ENCODE results near the gene PLXND1.

The PLXND1 gene

DNA sequence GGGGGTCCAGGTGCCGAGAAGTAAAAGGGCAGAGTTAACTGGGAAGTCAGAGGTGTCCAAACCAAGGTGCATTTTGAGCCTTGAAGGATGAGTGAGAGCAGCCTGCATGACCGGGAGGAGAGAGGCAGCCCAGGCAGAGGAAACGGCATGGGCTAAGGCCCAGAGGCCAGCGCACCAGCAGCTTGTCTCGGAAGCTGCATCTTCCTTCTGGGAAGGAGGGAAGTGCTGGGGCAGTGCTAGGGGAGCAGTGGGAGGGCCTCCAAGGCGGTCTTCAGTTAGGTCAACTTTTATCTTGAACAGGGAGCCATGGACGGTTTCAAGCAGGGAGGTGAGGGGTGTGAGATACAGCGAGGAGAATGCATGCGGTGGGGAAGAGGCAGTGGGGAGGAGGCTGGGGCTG, 62.5 kb downstream of the PLXND1 start:
- no peak for DNase-seq

DNA sequence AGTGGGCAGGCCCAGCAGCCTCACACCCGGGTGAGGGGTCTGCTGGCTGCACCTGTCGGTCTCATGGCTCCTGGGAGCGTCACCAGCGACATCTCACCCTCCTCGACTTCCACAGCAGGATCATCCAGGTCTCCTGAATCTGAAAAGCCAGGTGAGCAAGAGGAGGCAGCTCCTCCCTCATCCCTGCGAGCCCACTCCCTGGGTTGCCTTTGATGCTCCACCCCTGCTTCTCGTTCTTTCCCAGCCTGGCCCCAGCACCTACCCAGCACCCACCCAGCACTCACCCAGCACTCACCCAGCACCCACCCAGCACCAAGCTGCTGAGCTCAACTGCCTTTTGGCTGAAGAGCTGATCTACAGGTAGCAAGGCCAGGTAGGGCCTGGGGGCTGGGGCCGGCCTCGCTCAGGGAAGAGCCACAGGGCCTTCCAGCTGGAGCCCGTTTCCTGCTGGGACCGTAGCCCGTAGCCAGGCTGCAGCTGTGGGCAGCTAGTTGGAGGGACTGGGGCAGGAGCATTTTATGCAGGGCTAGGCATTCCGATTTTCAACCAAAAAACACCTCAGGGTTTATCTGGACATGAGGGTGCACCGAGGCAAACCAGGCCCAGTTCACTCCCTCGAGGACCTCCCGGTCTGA, 63.2 kb downstream of the PLXND1 start, which contains the start of gene H1-8:
TSS of gene H1-8 (plus strand) at position 20 of the 635 bp plus-strand sequence. CDS start at position 64, 44 bp downstream.
- no peak for DNase-seq

DNA sequence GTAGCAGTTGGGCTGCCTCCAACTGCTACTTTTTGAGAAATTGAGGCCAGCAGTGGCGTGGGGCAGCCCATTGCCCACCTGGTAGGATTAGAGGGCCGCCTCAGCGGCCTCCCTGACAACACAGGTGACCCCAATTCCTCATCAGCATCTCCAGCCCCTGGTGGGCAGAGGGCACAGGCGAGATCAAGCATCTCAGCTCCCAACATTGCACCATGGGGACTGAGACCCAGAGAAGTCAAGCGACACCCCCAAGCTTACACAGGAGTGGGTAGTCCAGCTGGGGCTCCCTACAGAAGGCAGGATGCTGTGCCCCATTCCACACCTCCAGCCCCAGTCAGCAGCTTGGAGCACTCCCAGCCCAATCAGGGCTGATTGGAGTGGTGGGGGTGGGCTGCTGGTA, 63.7 kb downstream of the PLXND1 start:
- DNase-seq: no peak

DNA sequence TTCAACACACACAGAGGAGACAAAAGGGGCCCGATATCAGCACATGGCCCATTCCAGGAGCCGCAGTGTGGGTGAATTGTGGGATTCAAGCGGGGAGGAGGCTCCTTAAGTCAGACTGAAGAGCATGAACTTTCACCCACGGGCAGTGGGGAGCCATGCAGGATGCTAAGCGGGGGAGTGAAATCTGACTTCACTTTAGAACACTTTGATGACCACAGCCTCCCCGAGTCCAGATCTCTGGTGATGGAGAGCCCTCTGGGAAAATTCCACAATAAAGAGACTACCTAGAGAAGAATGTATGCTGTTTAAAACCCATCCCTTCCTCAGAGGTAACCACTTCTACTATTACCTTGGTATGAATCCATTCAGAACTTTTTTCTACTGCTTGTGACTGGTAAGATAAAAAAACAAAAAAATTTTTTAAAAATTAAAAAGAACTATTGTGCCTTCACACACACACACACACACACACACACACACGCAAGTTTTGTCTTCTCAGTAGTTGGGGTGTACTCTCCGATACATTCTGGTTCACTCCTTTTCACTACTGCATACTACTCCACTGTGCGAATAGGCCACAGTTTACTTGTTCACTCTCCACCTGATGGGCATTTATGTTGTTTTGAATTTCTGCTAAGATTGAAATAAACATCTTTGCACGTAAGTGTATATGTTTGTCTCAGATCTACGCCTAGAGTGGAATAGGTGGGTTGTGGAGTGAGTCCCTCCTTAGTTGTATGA, 65.5 kb downstream of the PLXND1 start:
- DNase-seq: no peak

DNA sequence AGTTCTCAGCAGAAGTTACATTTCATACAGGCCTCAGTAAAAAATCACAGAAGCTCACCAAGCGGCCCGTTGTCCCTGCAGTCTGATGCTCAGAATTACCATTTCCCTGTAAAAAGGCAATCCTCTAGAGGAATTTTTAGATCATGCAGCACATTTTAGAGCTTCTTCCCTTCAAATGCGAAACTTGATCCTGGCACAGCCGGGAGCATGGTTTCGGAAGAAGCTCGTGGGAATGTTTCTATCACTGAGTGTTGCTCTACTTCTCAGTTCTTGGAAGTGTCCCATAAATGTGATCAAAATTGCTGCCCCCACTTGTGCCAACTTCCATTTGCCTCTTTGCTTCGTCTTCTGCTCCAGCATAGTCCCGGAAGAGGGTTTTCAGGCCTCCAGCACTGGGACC, 67.3 kb downstream of the PLXND1 start:
- DNase-seq: no peak

DNA sequence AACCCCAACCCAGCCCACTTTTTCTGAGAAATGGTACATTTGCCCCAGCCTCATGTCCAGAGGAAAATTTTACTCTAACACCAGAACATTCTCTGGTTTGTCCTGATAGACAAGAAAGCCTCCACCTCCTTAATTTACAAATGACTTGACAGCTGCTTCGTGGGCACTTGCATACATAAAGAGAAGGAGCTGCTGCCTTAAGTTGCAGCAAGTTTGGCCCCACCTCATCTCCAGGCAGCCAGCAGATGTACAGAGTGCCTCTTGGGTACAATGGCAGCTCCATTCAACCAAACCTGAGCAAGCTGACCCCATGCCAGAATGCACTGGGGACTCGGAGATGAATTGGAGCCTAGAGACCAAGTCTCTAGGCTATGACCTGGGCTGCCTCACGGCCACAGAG, 69.7 kb downstream of the PLXND1 start:
- no peak for DNase-seq

DNA sequence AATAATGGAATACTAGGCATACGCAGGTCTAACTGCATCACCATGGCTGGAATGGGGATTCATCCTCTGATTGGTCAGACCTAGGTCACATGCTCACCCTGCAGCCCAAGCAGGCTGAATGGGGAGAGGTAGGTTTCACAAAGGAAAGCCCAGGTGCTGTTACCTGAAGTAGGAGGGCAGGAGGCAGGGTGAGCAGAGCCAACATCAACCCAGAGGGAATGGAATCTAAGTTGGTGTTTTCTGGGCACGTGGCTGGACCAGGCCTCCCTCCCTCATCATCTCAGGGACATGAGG, 70.2 kb downstream of the PLXND1 start:
- no peak for DNase-seq

DNA sequence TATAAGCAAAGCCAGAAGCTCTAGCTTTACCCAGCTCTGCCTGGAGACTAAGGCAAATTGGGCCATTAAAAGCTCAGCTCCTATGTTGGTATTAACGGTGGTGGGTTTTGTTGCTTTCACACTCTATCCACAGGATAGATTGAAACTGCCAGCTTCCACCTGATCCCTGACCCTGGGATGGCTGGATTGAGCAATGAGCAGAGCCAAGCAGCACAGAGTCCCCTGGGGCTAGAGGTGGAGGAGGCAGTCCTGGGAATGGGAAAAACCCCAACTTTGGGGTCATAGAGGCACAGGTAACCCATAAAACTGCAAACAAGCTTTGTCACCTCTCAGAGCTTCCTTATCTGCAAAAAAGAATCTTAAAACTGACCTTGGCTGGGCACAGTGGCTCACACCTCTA, 71.4 kb downstream of the PLXND1 start:
- no peak for DNase-seq

DNA sequence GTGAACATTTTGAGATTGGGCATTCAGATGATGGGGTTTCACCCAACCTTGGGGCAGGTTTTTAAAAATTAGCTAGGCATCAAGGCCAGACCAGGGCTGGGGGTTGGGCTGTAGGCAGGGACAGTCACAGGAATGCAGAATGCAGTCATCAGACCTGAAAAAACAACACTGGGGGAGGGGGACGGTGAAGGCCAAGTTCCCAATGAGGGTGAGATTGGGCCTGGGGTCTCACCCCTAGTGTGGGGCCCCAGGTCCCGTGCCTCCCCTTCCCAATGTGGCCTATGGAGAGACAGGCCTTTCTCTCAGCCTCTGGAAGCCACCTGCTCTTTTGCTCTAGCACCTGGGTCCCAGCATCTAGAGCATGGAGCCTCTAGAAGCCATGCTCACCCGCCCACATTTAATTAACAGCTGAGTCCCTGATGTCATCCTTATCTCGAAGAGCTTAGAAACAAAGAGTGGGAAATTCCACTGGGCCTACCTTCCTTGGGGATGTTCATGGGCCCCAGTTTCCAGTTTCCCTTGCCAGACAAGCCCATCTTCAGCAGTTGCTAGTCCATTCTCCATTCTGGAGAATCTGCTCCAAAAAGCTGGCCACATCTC, 71.9 kb downstream of the PLXND1 start:
- no peak for DNase-seq

DNA sequence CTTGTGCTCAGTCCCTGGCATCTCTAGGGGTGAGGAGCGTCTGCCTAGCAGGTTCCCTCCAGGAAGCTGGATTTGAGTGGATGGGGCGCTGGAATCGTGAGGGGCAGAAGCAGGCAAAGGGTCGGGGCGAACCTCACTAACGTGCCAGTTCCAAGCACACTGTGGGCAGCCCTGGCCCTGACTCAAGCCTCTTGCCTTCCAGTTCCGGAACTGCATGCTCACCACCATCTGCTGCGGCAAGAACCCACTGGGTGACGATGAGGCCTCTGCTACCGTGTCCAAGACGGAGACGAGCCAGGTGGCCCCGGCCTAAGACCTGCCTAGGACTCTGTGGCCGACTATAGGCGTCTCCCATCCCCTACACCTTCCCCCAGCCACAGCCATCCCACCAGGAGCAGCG, 73.1 kb downstream of the PLXND1 start:
- no peak for DNase-seq

DNA sequence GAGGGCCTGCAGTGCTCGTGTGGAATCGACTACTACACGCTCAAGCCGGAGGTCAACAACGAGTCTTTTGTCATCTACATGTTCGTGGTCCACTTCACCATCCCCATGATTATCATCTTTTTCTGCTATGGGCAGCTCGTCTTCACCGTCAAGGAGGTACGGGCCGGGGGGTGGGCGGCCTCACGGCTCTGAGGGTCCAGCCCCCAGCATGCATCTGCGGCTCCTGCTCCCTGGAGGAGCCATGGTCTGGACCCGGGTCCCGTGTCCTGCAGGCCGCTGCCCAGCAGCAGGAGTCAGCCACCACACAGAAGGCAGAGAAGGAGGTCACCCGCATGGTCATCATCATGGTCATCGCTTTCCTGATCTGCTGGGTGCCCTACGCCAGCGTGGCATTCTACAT, 74.2 kb downstream of the PLXND1 start:
- no peak for DNase-seq

DNA sequence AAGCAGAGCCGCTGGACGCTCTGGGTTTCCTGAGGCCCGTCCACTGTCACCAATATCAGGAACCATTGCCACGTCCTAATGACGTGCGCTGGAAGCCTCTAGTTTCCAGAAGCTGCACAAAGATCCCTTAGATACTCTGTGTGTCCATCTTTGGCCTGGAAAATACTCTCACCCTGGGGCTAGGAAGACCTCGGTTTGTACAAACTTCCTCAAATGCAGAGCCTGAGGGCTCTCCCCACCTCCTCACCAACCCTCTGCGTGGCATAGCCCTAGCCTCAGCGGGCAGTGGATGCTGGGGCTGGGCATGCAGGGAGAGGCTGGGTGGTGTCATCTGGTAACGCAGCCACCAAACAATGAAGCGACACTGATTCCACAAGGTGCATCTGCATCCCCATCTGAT, 74.8 kb downstream of the PLXND1 start:
- no peak for DNase-seq

DNA sequence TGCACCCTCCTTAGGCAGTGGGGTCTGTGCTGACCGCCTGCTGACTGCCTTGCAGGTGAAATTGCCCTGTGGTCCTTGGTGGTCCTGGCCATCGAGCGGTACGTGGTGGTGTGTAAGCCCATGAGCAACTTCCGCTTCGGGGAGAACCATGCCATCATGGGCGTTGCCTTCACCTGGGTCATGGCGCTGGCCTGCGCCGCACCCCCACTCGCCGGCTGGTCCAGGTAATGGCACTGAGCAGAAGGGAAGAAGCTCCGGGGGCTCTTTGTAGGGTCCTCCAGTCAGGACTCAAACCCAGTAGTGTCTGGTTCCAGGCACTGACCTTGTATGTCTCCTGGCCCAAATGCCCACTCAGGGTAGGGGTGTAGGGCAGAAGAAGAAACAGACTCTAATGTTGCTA, 75.7 kb downstream of the PLXND1 start:
- DNase-seq: no peak

DNA sequence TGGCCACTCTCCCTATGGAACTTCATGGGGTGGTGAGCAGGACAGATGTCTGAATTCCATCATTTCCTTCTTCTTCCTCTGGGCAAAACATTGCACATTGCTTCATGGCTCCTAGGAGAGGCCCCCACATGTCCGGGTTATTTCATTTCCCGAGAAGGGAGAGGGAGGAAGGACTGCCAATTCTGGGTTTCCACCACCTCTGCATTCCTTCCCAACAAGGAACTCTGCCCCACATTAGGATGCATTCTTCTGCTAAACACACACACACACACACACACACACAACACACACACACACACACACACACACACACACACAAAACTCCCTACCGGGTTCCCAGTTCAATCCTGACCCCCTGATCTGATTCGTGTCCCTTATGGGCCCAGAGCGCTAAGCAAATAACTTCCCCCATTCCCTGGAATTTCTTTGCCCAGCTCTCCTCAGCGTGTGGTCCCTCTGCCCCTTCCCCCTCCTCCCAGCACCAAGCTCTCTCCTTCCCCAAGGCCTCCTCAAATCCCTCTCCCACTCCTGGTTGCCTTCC, 76.2 kb downstream of the PLXND1 start:
- no peak for DNase-seq

DNA sequence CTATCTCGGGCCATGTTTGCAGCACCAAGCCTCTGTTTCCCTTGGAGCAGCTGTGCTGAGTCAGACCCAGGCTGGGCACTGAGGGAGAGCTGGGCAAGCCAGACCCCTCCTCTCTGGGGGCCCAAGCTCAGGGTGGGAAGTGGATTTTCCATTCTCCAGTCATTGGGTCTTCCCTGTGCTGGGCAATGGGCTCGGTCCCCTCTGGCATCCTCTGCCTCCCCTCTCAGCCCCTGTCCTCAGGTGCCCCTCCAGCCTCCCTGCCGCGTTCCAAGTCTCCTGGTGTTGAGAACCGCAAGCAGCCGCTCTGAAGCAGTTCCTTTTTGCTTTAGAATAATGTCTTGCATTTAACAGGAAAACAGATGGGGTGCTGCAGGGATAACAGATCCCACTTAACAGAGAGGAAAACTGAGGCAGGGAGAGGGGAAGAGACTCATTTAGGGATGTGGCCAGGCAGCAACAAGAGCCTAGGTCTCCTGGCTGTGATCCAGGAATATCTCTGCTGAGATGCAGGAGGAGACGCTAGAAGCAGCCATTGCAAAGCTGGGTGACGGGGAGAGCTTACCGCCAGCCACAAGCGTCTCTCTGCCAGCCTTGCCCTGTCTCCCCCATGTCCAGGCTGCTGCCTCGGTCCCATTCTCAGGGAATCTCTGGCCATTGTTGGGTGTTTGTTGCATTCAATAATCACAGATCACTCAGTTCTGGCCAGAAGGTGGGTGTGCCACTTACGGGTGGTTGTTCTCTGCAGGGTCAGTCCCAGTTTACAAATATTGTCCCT, 76.9 kb downstream of the PLXND1 start:
- no peak for DNase-seq

DNA sequence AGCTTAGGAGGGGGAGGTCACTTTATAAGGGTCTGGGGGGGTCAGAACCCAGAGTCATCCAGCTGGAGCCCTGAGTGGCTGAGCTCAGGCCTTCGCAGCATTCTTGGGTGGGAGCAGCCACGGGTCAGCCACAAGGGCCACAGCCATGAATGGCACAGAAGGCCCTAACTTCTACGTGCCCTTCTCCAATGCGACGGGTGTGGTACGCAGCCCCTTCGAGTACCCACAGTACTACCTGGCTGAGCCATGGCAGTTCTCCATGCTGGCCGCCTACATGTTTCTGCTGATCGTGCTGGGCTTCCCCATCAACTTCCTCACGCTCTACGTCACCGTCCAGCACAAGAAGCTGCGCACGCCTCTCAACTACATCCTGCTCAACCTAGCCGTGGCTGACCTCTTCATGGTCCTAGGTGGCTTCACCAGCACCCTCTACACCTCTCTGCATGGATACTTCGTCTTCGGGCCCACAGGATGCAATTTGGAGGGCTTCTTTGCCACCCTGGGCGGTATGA, 77.8 kb downstream of the PLXND1 start, which contains the start of gene RHO:
TSS of gene RHO (plus strand) at position 51 of the 512 bp plus-strand sequence. CDS start at position 146, 95 bp downstream.
- no peak for DNase-seq

DNA sequence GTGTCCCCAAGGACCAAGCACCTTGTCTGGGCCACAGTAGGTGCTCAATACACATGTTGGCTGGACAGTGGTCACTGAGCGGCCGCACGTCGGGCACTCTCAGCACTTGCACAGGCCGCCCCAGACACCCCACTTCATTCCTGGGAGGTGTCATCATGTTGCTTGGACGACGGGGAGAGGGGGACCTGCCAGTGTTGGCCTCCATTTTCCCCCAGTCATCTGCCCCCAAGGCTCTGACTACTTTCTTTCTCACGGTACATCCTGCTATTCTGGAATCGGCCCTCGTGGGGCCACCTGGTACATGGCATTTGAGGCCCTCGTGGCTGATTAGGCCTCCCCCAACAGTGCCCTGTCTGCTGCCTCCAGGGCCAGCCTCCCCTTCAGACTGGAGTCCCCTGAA, 79.2 kb downstream of the PLXND1 start:
- DNase-seq: no peak

DNA sequence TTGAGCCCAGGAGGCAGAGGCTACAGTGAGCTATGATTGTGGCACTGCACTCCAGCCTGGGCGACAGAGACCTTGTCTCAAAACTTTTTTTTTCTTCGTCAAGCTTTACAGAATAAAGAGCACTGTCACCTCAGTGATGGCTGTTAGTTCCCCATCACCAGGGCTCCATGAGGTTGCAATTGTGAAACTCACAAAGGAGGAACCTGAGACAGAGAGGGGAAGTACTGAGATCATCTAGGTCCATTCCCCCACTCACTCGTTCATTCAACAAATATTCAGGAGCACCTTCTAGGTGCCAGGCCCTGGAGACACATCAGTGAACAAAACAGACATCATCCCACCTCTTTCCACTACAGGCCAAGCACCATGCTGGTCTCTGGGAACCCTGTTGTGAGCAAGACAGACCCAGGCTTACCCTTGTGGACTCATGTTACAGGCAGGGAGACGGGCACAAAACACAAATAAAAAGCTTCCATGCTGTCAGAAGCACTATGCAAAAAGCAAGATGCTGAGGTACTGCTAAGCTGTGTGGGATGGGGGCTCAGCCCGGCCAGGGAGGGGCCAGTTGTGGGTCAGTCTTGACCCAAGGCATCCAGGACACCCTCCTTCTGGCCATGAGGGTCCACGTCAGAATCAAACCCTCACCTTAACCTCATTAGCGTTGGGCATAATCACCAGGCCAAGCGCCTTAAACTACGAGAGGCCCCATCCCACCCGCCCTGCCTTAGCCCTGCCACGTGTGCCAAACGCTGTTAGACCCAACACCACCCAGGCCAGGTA, 80.2 kb downstream of the PLXND1 start:
- DNase-seq: no peak

DNA sequence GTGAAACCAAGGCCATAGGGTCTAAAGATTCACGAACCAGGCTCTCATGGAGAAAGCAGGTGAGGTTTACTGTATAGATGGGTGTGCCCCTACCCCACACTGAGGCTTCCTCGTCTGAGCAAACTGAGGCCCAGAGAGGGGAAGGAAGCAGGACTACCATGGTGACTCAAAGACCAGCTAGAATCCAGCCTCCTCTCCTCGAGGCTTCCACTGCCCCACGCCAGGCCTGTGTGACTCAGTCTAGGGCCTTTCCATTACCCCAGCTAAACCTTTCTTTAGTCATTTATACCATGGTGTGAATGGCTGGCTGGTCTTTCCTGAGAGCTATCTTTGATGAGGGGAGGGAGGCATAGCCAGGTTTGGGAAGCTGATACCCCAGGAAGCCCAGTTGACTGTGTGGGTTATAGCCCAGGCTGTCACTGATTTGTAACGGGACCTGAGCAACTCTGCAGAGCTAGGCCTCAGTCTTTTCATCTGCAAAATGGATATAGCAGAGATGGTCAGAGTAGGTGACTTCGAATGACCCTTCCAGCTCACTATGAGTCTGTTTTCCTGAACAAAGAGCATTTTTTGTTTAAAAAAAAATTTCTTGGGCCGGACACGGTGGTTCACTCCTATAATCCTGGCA, 81.0 kb downstream of the PLXND1 start:
- no peak for DNase-seq

DNA sequence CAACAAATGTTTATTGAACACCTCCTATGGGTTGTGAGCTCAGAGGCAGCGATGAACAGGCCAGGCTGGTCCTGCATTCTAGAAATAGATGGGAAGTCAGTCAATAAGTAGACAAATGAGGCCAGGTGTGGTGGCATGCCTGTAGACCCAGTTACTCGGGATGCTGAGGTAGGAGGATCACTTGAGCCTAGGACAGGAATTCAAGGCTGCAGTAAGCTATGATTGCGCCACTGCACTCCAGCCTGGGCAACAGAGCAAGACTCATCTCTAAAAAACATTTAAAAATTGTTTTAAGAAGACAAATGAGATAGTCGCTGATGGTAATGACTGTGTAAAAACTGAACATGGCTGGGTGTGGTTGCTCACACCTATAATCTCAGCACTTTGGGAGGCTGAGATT, 82.4 kb downstream of the PLXND1 start:
- DNase-seq: no peak

DNA sequence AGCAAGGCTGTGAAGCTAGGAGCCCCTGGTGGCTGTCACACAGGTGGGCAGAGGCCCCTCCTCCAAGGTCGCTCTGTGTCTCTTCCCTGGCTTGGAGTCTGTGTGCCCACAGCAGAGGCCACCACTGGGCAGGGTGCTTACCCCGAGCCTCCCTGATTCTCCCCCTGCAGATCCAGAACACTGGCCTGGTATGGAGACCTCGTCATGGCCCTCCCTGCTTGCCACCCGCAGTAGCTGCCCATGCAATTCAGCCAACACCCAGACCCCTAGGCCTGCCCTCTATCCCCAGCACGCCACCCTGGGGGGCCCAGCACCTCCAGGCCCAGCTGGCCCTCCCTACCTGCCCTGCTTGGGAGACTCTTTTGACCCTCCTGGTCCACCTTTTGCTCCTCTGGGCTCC, 83.5 kb downstream of the PLXND1 start:
- no peak for DNase-seq

DNA sequence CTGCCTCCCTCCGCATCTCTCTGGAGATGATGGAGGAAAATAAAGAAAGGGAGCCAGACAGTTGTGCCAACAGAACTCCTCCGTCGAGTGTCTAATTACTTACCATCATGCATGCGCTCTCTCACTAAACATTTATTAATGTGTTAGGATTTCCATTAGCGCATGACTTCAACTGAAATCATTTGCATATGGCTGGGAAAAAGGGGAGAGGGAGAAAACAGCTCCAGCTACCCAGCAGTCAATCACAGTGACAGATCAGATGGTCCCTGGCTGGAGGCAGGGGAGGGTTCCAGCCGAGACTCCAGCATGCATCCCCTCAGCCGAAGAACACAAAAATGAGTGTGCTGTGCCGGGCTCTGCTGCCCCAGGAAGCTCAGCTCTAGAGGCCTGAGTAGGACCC, 84.9 kb downstream of the PLXND1 start:
- no peak for DNase-seq

Measured in left hindlimb (tissue), 1 donor.